ENCODE data around the gene CEP43.

The CEP43 gene

GRCh38 chr6:167015302-167015701 is 16.1 kb downstream of the CEP43 start:
- no peak for DNase-seq

GRCh38 chr6:167020206-167020605 is 21.0 kb downstream of the CEP43 start:
- no peak for DNase-seq

GRCh38 chr6:167027308-167027707 is 28.1 kb downstream of the CEP43 start:
- DNase-seq: no peak

DNA sequence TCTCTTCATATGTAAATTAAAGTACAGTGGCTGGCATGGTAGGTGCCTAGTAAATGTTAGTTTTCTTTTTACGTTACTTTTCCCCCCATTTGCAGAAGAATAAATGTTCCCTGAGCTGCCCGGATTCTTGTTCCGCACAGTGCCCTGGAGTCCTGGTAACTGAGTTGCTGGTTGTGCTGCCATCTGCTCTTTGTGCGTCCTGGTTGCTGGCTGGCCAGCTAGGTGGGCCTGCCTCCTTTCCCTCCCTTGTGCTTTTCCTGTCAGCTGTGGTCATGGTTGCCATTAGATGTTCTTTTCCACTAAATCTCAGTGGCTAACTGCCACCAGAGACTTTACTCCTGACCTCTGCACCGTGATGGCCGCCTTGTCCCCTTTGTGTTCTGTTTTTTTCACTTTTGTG is 28.6 kb downstream of the CEP43 start:
- no peak for DNase-seq

- no peak for DNase-seq
Observed at GRCh38 chr6:167030222-167031072, 31.2 kb downstream of the CEP43 start.

- peak; percentile 17 for DNase-seq
Observed at GRCh38 chr6:167031082-167031709, 32.0 kb downstream of the CEP43 start.

DNA sequence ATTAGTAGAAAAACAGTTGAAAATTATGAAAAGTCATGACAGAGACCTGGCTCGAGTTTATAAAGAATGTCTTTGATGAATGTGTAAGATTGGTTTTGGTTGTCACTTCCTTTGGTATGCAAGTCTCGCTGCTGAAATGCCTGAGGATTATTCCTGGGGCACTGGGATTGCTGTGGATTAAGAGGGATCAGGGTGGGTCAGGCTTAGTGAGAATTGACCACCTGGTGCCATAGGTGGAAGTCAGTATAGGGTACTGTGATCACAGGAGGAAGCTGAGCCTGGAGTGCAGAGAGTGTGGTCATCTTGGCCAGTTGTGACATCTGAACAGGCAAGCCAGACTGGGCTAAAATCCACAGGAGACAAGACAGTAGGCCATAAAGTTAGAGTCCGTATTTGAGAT is 34.9 kb downstream of the CEP43 start:
- no peak for DNase-seq

DNA sequence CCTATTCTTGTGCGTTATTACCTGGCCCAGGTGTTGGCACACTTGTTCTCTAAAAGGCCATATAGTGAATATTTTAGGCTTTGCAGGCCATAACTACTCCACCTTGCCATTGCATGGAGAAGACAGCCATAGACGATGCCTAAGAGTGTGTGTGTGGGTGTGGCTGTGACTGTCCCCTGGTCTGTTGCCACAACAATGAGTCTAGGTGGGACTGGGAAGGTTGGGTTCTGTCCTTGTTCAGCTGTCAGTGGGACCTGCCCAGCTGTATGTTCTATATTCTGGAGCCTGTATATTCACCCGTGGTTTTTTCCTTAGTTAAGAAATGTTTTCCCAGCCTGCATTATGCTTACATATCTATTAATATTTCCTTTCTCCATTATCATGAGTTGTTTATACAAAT is 38.6 kb downstream of the CEP43 start:
- no peak for DNase-seq

- peak; percentile 25 for DNase-seq
Observed at GRCh38 chr6:167044696-167045095, 45.5 kb downstream of the CEP43 start.

- no peak for DNase-seq
Observed at GRCh38 chr6:167045828-167046580, 46.8 kb downstream of the CEP43 start.

GRCh38 chr6:167046861-167047495 is 47.8 kb downstream of the CEP43 start:
- DNase-seq: no peak

- DNase-seq: no peak
Observed at GRCh38 chr6:167047554-167047953, 48.4 kb downstream of the CEP43 start.

Data from fibroblast of skin of right biceps (primary cell).